Fibroblast of pulmonary artery (primary cell): ENCODE data around the gene MCL1.
"Not testable (repeated sequence)": the region's sequence is repeated elsewhere in the genome, so short reads cannot be mapped to it uniquely, and the experiment has no call there.

Experiments used
- DNase-seq: peaks from one replicate; pipeline ENCODE4 v3.0.0-alpha.2; 2010; ENCODE audit warnings: low read depth
- H3K4me3 ChIP-seq: replicated peaks from 2 replicates; pipeline ENCODE4 v1.5.1; 2011; ENCODE audit warnings: low read depth, mild to moderate bottlenecking, control low read depth, low read length, moderate library complexity
- CTCF ChIP-seq: IDR thresholded peaks from 2 replicates; pipeline ENCODE4 v1.5.1; 2011; ENCODE audit warnings: mild to moderate bottlenecking, control low read depth, low read length, inconsistent platforms; ENCODE audit errors: missing control alignments

Gene MCL1

GRCh38 chr1:150572918-150573647 lies 6.3 kb downstream of the MCL1 start:
- peak overlapping the region; percentile 15 for H3K4me3 ChIP-seq
- no peak for TF ChIP-seq CTCF
- peak; percentile 63 for DNase-seq

DNA sequence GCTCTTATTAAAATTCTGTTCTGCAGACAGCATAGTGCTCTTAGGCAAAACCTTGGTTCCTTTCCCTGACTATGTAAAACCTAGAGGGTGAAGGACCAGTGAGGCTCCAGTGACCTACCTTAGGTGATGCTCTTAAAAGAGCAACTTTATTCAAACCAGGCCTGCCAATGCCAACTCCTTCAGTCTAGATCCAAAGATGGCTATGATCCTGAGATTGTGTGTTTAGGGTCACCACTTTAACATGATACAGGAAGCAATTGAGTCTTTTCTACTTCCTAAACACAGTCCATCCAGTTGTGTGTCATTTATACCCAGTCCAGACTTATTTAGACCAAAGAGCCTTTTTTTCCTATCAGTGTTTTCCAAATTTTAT lies 10.8 kb downstream of the MCL1 start:
- DNase-seq: no peak
- peak overlapping the region; percentile 15 for H3K4me3 ChIP-seq
- TF ChIP-seq CTCF: no peak

GRCh38 chr1:150567717-150568593 lies 11.5 kb downstream of the MCL1 start:
- DNase-seq: peak; percentile 99
- no peak for TF ChIP-seq CTCF
- H3K4me3 ChIP-seq: peak overlapping the region; percentile 38

DNA sequence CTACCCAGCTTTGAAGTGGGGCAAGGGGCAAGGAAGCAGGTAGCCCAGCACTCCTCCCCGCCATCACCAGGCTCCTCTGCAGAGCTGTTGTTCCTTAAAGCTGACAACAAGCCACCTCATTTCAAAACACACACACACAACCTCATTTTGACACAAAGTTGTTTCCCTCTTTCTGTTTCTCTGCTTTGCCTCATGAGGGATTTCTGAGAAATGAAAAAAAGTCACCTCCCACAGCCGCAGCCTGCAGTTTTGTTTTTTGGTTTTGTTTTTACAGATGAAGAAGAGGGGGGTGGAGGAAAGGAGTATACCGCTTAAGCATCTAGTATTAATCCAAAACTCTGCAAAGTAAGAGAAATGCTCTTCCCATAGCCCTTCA lies 12.1 kb downstream of the MCL1 start:
- no peak for TF ChIP-seq CTCF
- H3K4me3 ChIP-seq: peak overlapping the region; percentile 38
- DNase-seq: no peak

GRCh38 chr1:150566589-150567340 lies 12.6 kb downstream of the MCL1 start:
- H3K4me3 ChIP-seq: peak overlapping the region; percentile 38
- no peak for TF ChIP-seq CTCF
- DNase-seq: peak; percentile 31

DNA sequence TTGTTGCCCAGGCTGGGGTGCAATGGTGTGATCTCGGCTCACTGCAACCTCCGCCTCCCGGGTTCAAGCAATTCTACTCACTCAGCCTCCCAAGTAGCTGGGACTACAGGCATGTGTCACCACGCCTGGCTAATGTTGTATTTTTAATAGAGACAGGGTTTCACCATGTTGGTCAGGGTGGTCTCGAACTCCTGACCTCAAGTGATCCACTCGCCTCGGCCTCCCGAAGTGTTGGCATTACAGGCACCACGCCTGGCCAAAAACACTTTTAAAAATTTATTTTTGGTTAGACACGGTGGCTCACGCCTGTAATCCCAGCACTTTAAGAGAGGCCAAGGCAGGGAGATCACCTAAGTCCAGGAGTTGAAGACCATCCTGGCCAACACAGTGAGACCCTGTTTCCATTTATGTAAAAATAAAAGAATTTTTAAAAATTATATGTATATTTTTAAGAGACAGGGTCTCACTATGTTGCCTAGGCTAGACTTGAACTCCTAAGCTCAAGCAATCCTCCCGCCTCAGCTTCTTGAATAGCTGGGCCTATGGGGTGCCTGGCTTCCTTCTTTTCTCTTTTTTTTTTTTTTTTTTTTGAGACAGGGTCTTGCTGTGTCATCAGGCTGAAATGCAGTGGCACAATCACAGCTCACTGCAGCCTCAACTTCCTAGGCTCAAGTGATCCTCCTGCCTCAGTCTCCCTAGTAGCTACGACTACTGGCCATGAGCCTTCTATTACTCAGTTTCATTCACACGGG lies 14.0 kb downstream of the MCL1 start:
- not testable (repeated sequence) for DNase-seq

More for the DNA sequence above, 14.0 kb downstream of the MCL1 start:
- H3K4me3 ChIP-seq: not testable (repeated sequence)
